Progenitor cell of endocrine pancreas (in vitro differentiated cells): ENCODE results near the gene CHKB. TPM values are rescaled to one million over a fixed set of nuclear protein-coding genes. Genes with fewer than 3 reads are reported as not detected.

ENCODE experiments used
- DNase-seq: peaks from one replicate; pipeline ENCODE4 v3.0.0; 2021; ENCODE audit warnings: low spot score; ENCODE audit not compliant: unreplicated experiment
- H3K27ac Mint-ChIP-seq: 2 replicates; pipeline ENCODE4 v1.8.0; 2021; ENCODE audit warnings: mild to moderate bottlenecking, moderate library complexity, mixed read lengths
- H3K27me3 Mint-ChIP-seq: 2 replicates; pipeline ENCODE4 v1.8.0; 2021; ENCODE audit warnings: mixed read lengths
- H3K36me3 Mint-ChIP-seq: 2 replicates; pipeline ENCODE4 v1.8.0; 2022; ENCODE audit warnings: mixed read lengths; ENCODE audit not compliant: insufficient read depth
- H3K4me1 Mint-ChIP-seq: 2 replicates; pipeline ENCODE4 v1.8.0; 2021; ENCODE audit warnings: low read depth, mixed read lengths
- H3K4me3 Mint-ChIP-seq: 2 replicates; pipeline ENCODE4 v1.8.0; 2021; ENCODE audit warnings: low read depth, mild to moderate bottlenecking, moderate library complexity, mixed read lengths
- H3K9me3 Mint-ChIP-seq: 2 replicates; pipeline ENCODE4 v1.8.0; 2021; ENCODE audit warnings: low read depth, mixed read lengths
- total RNA-seq: library from RNA; stranded (reverse); gene quantifications from 2 replicates; pipeline ENCODE4 v1.2.1, GENCODE V29; 2021
- TF ChIP-seq, protein P1 (sequence below): fragments of 200-600 bp; sonication (generic); IDR thresholded peaks from one replicate; pipeline ENCODE4 v1.5.0; 2021; ENCODE audit warnings: antibody characterized with exemption, mild to moderate bottlenecking; ENCODE audit not compliant: unreplicated experiment

The CHKB gene
- total RNA-seq, 1 donor from 2014 or later, result 132 TPM

DNA sequence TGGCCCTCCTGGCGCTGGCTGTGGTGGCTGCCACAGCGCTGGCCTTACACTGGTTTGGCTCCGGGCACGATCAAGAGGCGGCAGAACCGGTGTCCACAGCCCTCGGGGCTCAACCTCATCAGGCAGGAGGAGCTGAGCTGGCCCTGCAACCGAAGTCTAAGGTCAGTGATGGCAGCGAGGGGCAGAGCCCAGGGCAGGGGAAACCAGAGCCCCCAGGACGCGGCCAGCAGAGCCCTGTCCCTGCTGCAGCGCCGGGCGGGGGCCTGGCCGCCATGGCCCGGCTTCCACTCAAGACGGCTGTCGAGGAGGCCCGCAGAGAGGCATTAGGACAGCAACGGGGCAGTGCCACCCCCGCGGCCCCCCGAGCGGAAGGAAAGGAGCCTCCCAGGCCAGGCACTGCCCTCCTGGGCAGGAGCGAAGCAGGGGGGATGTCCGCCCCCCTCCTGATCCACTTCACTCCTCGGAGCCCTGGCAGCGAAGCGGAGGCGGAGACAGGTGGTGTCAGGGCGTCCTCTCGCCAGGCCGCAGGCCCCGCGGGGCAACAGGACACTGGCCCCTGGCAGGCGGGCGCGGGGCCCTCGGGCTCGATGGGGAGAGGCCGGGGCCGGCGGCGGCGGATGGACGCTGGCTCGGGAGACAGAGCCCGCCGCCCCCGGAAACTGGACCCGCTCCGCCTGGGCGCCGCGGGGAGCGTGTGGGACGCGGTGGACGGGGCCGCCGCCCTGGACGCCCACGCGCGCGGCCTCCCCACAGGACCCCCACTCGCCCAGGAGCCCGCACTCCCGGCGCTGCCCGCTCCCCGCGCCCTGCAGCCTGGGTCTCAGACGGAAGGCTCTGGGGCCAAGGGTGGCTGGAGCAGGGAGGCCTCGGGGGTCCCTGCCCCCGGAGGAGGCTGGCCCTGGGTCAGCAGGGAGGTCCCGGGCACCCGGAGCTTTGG is 36.1 kb downstream of the CHKB start:
- peaks cover 18% of the 10 kb centered on the region for H3K27me3 Mint-ChIP-seq
- no peaks in the 10 kb centered on the region for H3K9me3 Mint-ChIP-seq
- H3K4me3 Mint-ChIP-seq, result no peak overlapping the region
- no peak for DNase-seq
- TF ChIP-seq, protein P1, sequence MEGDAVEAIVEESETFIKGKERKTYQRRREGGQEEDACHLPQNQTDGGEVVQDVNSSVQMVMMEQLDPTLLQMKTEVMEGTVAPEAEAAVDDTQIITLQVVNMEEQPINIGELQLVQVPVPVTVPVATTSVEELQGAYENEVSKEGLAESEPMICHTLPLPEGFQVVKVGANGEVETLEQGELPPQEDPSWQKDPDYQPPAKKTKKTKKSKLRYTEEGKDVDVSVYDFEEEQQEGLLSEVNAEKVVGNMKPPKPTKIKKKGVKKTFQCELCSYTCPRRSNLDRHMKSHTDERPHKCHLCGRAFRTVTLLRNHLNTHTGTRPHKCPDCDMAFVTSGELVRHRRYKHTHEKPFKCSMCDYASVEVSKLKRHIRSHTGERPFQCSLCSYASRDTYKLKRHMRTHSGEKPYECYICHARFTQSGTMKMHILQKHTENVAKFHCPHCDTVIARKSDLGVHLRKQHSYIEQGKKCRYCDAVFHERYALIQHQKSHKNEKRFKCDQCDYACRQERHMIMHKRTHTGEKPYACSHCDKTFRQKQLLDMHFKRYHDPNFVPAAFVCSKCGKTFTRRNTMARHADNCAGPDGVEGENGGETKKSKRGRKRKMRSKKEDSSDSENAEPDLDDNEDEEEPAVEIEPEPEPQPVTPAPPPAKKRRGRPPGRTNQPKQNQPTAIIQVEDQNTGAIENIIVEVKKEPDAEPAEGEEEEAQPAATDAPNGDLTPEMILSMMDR, result no peak
- no peak overlapping the region for H3K27ac Mint-ChIP-seq
- no peaks in the 10 kb centered on the region for H3K36me3 Mint-ChIP-seq
- no peaks in the 10 kb centered on the region for H3K4me1 Mint-ChIP-seq

DNA sequence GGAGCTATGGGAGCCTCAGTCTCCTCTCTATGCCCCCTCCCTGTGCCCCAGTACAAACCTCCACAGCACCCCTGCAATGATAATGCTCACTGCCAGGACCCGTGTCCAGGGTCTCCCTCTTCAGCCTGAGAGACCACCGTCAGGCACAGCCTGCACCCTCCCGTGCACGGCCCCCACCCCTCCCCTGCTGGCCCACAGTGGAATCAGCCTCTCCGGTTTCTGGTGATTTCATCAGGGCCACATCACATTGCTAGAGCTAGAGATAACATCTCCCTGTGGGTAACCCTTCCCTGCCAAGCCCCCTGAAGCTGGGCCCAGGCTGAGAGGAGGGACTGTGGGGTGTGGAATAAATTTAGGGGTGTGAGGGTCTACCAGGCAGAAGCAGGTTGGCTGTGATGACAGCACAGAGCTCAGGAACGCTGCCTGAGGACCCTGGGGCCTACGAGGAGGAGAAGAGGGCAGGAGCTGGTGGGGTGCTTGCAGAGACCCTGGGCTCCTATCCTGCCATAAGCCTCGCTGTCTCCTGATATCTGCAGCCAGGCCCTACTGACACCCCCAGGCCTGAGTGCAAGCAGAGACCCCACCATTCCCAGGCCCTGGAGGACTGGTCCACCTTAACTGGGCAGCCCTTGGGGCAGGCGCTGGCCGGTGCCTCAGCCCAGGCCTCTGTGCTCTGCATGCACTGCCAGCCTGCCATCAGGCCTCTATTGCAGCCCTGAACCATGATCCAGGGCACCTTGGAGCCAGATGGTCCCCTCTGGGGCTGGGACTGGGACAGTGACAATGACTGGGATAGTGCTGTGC is 36.9 kb downstream of the CHKB start, which contains the start of gene KLHDC7B:
Gene KLHDC7B (plus strand): TSS at position 378 of the 804 bp plus-strand sequence. CDS start 345 bp downstream, at position 723.
- TF ChIP-seq, protein P1, result no peak
- no peaks in the 10 kb centered on the region for H3K4me1 Mint-ChIP-seq
- H3K9me3 Mint-ChIP-seq, result no peaks in the 10 kb centered on the region
- peaks cover 21% of the 10 kb centered on the region for H3K27me3 Mint-ChIP-seq
- no peaks in the 10 kb centered on the region for H3K36me3 Mint-ChIP-seq
- no peak for DNase-seq
- H3K4me3 Mint-ChIP-seq, result no peak within 1 kb of the TSS
- H3K27ac Mint-ChIP-seq, result no peak within 1 kb of the TSS

DNA sequence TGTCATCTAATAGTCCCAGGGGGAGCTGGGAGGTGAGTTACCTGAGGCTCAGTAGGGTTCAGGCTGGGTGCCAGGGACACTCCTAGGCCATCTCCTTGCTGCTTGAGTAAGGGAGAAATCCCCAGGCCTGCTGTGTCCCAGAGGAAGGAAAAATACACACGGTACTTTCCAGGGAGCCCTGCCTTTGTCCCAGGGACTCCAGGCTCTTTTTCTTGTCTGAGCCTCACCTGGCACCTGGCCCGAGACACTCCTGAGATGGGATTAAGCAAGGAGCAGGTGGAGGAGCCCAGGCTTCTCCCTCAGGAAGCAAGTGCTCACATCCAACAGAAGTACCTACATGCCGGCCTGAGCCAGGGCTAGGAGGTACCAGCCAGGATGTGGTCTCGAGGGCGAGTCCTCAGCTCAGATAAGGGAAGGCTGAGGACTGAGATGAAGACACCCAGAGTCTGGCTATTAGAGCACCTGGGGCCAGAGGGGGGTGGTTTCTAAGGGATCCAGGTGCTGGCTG is 37.8 kb downstream of the CHKB start:
- Mint-ChIP-seq H3K4me1 (no peaks in the 10 kb centered on the region), H3K4me3 (no peak overlapping the region), H3K36me3 (no peaks in the 10 kb centered on the region), H3K9me3 (no peaks in the 10 kb centered on the region), H3K27me3 (peaks cover 23% of the 10 kb centered on the region), H3K27ac (no peak overlapping the region)
- TF ChIP-seq, protein P1, result no peak
- no peak for DNase-seq

DNA sequence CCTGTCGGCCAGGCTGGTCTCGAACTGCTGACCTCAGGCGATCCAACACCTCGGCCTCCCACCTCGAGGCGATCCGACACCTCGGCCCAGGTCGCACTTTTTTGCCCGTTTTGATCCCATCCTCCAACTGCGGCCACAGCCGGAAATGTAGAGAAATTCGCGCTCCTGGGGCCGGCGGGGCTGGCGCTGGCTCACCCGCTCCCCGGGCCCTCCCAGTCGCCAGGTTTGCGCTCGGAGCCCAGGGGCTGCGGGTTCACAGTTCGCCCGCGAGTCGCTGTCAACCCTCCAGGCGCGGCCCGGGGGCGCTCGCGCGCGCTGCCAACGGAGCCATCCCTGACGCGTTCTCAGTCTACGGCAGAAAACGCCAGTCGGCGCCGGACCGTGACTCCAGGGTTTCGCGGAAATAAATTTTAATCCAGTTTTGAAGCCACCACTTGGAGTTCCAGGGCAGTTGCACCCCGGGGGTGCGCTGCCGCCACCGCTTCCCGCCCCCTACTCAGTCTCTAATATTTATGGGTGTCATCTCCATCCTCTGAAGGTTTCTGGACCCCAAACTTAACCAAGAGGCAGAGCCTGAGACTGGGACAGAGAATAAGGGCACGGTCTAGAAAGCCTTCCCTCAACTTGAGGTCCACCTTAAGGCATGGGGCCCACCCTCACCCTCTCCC is 38.4 kb downstream of the CHKB start:
- TF ChIP-seq, protein P1, result peak; percentile 71
- peak; percentile 76 for DNase-seq
- Mint-ChIP-seq H3K27me3 (peaks cover 23% of the 10 kb centered on the region), H3K4me3 (no peak overlapping the region), H3K36me3 (no peaks in the 10 kb centered on the region), H3K27ac (no peak overlapping the region), H3K4me1 (no peaks in the 10 kb centered on the region), H3K9me3 (no peaks in the 10 kb centered on the region)
